Vagina (tissue), 2 donors: ENCODE data around the gene TLE4. TPM values are rescaled to one million over a fixed set of nuclear protein-coding genes. Genes with fewer than 3 reads are reported as not detected.
"Not testable (repeated sequence)": the region's sequence is repeated elsewhere in the genome, so short reads cannot be mapped to it uniquely, and the experiment has no call there.

Experiments
- DNase-seq, 2 donors: peaks; one replicate each; pipeline ENCODE4 v3.0.0-alpha.2; 2017; ENCODE audit errors: extremely low spot score in 2 of 2
- H3K27ac ChIP-seq: fragments of 200-600 bp; sonication (generic); one replicate; pipeline ENCODE4 v1.5.1; 2019
- H3K27me3 ChIP-seq: fragments of 200-600 bp; sonication (generic); one replicate; pipeline ENCODE4 v1.5.1; 2019
- H3K36me3 ChIP-seq, 2 donors: fragments of 200-600 bp; sonication (generic); one replicate each; pipeline ENCODE4 v1.5.1; 2017 to 2019
- H3K4me1 ChIP-seq: fragments of 200-600 bp; sonication (generic); one replicate; pipeline ENCODE4 v1.5.1; 2019
- H3K4me3 ChIP-seq, 2 donors: fragments of 200-600 bp; sonication (generic); 1 replicate in 1 of 2; 2 replicates in 1 of 2; pipeline ENCODE4 v1.5.1; 2016 to 2019
- H3K9me3 ChIP-seq: fragments of 200-600 bp; sonication (generic); one replicate; pipeline ENCODE4 v1.5.1; 2019
- CTCF ChIP-seq, 3 experiments: fragments of 450-650 bp in 2 of 3; fragments of 200-600 bp in 1 of 3; sonication (generic) in 1 of 3; IDR thresholded peaks; one replicate each; pipeline ENCODE4 v1.5.1; 2017 to 2019; ENCODE audit warnings: antibody characterized with exemption in 3 of 3, mild to moderate bottlenecking in 2 of 3, moderate library complexity in 2 of 3
- POLR2A ChIP-seq, 2 donors: fragments of 450-650 bp; IDR thresholded peaks; one replicate each; pipeline ENCODE4 v1.6.1; 2017; ENCODE audit warnings: antibody characterized with exemption in 2 of 2, mild to moderate bottlenecking in 2 of 2, moderate library complexity in 2 of 2
- POLR2AphosphoS5 ChIP-seq, 2 donors: sonication (generic); formaldehyde crosslinking; IDR thresholded peaks; one replicate each; pipeline ENCODE4 v1.9.0; 2017; ENCODE audit warnings: antibody characterized with exemption in 2 of 2, mild to moderate bottlenecking in 2 of 2, low read depth in 1 of 2; ENCODE audit not compliant: insufficient read depth in 1 of 2
- intact Hi-C: fragments of 100-400 bp; cut with DNase I; formaldehyde crosslinking; loops from one replicate; pipeline ENCODE4 v1.15.1; 2023
- total RNA-seq: library from RNA; depleted of rRNA; stranded (reverse); fragments of >200 nt; gene quantifications from one replicate; pipeline ENCODE4 v1.2.3, GENCODE V29; 2016

Gene TLE4
- total RNA-seq, 1 donor from 2014 or later = 49.8 TPM

GRCh38 chr9:79537838-79538237 is 33.9 kb upstream of the TLE4 start:
- Histone ChIP-seq H3K4me3 (no peak overlapping the region), H3K36me3 (no peaks in the 10 kb centered on the region), H3K4me1 (no peaks in the 10 kb centered on the region), H3K9me3 (no peaks in the 10 kb centered on the region), H3K27me3 (no peaks in the 10 kb centered on the region), H3K27ac (no peak overlapping the region)
- DNase-seq = no peak
- intact Hi-C loops = no loop called here
- TF ChIP-seq POLR2A (IDR thresholded peaks at IDR 0.05) = no peak
- no peak for TF ChIP-seq POLR2AphosphoS5 (IDR thresholded peaks at IDR 0.05; ENCODE audit: insufficient read depth in 1 of 2, low read depth in 1 of 2)

GRCh38 chr9:79542735-79543620 is 28.8 kb upstream of the TLE4 start:
- no peak for DNase-seq
- Histone ChIP-seq H3K4me3 (no peak overlapping the region), H3K9me3 (no peaks in the 10 kb centered on the region), H3K4me1 (no peaks in the 10 kb centered on the region), H3K36me3 (no peaks in the 10 kb centered on the region), H3K27ac (no peak overlapping the region), H3K27me3 (no peaks in the 10 kb centered on the region)
- TF ChIP-seq CTCF (IDR thresholded peaks at IDR 0.05) (no peak), POLR2AphosphoS5 (IDR thresholded peaks at IDR 0.05; ENCODE audit: insufficient read depth in 1 of 2, low read depth in 1 of 2) (no peak), POLR2A (IDR thresholded peaks at IDR 0.05) (no peak)
- intact Hi-C loops = no loop called here

- H3K27ac ChIP-seq, H3K9me3 ChIP-seq, H3K4me1 ChIP-seq, H3K4me3 ChIP-seq, H3K27me3 ChIP-seq, intact Hi-C loops, H3K36me3 ChIP-seq, DNase-seq: not testable (repeated sequence)
These were observed 27.4 kb upstream of the TLE4 start for GRCh38 chr9:79544375-79544774.

GRCh38 chr9:79551586-79551985 is 20.2 kb upstream of the TLE4 start:
- Histone ChIP-seq H3K9me3 (no peaks in the 10 kb centered on the region), H3K27ac (no peak overlapping the region), H3K4me1 (no peaks in the 10 kb centered on the region), H3K27me3 (no peaks in the 10 kb centered on the region), H3K4me3 (no peak overlapping the region), H3K36me3 (no peaks in the 10 kb centered on the region)
- no peak for DNase-seq
- no peak for TF ChIP-seq POLR2AphosphoS5 (IDR thresholded peaks at IDR 0.05; ENCODE audit: insufficient read depth in 1 of 2, low read depth in 1 of 2)
- no peak for TF ChIP-seq CTCF (IDR thresholded peaks at IDR 0.05)
- no peak for TF ChIP-seq POLR2A (IDR thresholded peaks at IDR 0.05)
- intact Hi-C loops = no loop called here

GRCh38 chr9:79551994-79552393 is 19.8 kb upstream of the TLE4 start:
- no peaks in the 10 kb centered on the region for H3K4me1 ChIP-seq
- H3K4me3 ChIP-seq = no peak overlapping the region
- no peaks in the 10 kb centered on the region for H3K27me3 ChIP-seq
- no peak for DNase-seq
- H3K36me3 ChIP-seq = no peaks in the 10 kb centered on the region
- no peaks in the 10 kb centered on the region for H3K9me3 ChIP-seq
- no peak overlapping the region for H3K27ac ChIP-seq
- intact Hi-C loops = no loop called here
- TF ChIP-seq CTCF (IDR thresholded peaks at IDR 0.05) = no peak

GRCh38 chr9:79555474-79556089 is 16.2 kb upstream of the TLE4 start:
- Histone ChIP-seq H3K27ac (no peak overlapping the region), H3K4me3 (no peak overlapping the region), H3K9me3 (no peaks in the 10 kb centered on the region), H3K36me3 (no peaks in the 10 kb centered on the region), H3K4me1 (no peaks in the 10 kb centered on the region), H3K27me3 (no peaks in the 10 kb centered on the region)
- TF ChIP-seq POLR2A (IDR thresholded peaks at IDR 0.05) = no peak
- no peak for TF ChIP-seq CTCF (IDR thresholded peaks at IDR 0.05)
- no peak for TF ChIP-seq POLR2AphosphoS5 (IDR thresholded peaks at IDR 0.05; ENCODE audit: insufficient read depth in 1 of 2, low read depth in 1 of 2)
- no peak for DNase-seq
- intact Hi-C loops = no loop called here
